Stomach (tissue), 4 donors: Measurements from ENCODE around the gene XRCC5.

Experiments
- EP300 ChIP-seq: sonication (generic); formaldehyde crosslinking; IDR thresholded peaks from one replicate; pipeline ENCODE4 v1.6.1; 2017; ENCODE audit warnings: antibody characterized with exemption
- POLR2A ChIP-seq, 4 donors: fragments of 450-650 bp; IDR thresholded peaks; one replicate each; pipeline ENCODE4 v1.6.1; 2016; ENCODE audit warnings: antibody characterized with exemption in 4 of 4, control low read depth in 2 of 4, mild to moderate bottlenecking in 1 of 4, moderate library complexity in 1 of 4
- POLR2AphosphoS5 ChIP-seq, 3 donors: sonication (generic); formaldehyde crosslinking; IDR thresholded peaks; one replicate each; pipeline ENCODE4 v1.6.1; 2016; ENCODE audit warnings: antibody characterized with exemption in 3 of 3
- TF ChIP-seq, protein P1 (sequence below), 7 experiments: fragments of 450-650 bp in 4 of 7; fragments of 200-600 bp in 3 of 7; sonication (generic) in 3 of 7; IDR thresholded peaks; one replicate each; pipeline ENCODE4 v1.5.1; 2016 to 2019; ENCODE audit warnings: antibody characterized with exemption in 7 of 7, control low read depth in 2 of 7, mild to moderate bottlenecking in 1 of 7

DNA sequence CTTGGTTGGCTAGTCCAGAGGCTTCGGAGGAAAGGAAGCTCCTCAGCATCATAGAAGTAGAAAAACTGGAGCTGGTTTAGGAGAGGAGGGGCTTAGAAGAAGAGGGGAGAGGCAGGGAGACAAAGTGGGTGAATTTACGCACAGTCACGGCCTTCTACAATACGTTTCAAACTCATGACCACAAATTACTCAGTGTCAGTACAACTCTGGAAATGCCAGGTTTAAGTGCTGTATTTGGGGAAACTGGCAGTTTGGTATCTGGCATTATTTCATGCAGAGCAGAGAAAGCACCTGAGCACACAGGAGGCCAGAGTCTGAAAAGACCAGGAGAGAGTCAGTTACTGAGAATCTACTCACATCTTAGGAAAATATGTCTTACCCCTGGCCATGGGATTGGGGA is 55.4 kb downstream of the XRCC5 start:
- TF ChIP-seq POLR2A (IDR thresholded peaks at IDR 0.05) (no peak), POLR2AphosphoS5 (IDR thresholded peaks at IDR 0.05) (no peak), EP300 (no peak)
- TF ChIP-seq, protein P1, sequence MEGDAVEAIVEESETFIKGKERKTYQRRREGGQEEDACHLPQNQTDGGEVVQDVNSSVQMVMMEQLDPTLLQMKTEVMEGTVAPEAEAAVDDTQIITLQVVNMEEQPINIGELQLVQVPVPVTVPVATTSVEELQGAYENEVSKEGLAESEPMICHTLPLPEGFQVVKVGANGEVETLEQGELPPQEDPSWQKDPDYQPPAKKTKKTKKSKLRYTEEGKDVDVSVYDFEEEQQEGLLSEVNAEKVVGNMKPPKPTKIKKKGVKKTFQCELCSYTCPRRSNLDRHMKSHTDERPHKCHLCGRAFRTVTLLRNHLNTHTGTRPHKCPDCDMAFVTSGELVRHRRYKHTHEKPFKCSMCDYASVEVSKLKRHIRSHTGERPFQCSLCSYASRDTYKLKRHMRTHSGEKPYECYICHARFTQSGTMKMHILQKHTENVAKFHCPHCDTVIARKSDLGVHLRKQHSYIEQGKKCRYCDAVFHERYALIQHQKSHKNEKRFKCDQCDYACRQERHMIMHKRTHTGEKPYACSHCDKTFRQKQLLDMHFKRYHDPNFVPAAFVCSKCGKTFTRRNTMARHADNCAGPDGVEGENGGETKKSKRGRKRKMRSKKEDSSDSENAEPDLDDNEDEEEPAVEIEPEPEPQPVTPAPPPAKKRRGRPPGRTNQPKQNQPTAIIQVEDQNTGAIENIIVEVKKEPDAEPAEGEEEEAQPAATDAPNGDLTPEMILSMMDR (IDR thresholded peaks at IDR 0.05): no peak
